ENCODE results near the gene SLC7A14.

GRCh38 chr3:170589113-170589512 lies 3.2 kb upstream of the SLC7A14 start:
- TF ChIP-seq POLR2A (IDR thresholded peaks at IDR 0.05) (no peak), CTCF (IDR thresholded peaks at IDR 0.05) (no peak), POLR2AphosphoS5 (IDR thresholded peaks at IDR 0.05) (no peak), EP300 (IDR thresholded peaks at IDR 0.05) (no peak)
